GM21717 (cell line): ENCODE data around the gene NFATC2.
A peak's percentile ranks its signal among the peaks of the same experiment; 100 is the strongest.

Experiments
- ATAC-seq: cut with Tn5 transposase; IDR thresholded peaks from one replicate; pipeline ENCODE4 v1.9.1; 2021; ENCODE audit warnings: mild to moderate bottlenecking, moderate library complexity; ENCODE audit not compliant: unreplicated experiment

The NFATC2 gene

GRCh38 chr20:51420805-51421204, 121.7 kb downstream of the NFATC2 start:
- no peak for ATAC-seq

GRCh38 chr20:51420111-51420510, 122.4 kb downstream of the NFATC2 start:
- no peak for ATAC-seq

GRCh38 chr20:51419646-51420045, 122.9 kb downstream of the NFATC2 start:
- no peak for ATAC-seq

- no peak for ATAC-seq
These were observed 123.3 kb downstream of the NFATC2 start for GRCh38 chr20:51419231-51419630.

GRCh38 chr20:51418137-51418529, 124.4 kb downstream of the NFATC2 start:
- ATAC-seq: no peak

GRCh38 chr20:51417250-51418136, 125.0 kb downstream of the NFATC2 start:
- no peak for ATAC-seq

- ATAC-seq: no peak
These were observed 125.8 kb downstream of the NFATC2 start for GRCh38 chr20:51416532-51417249.

GRCh38 chr20:51413857-51414256, 128.7 kb downstream of the NFATC2 start:
- peak; percentile 45 for ATAC-seq

- ATAC-seq: no peak
These were observed 129.5 kb downstream of the NFATC2 start for GRCh38 chr20:51412951-51413481.

GRCh38 chr20:51412333-51412871, 130.1 kb downstream of the NFATC2 start:
- ATAC-seq: no peak

GRCh38 chr20:51411870-51412269, 130.6 kb downstream of the NFATC2 start:
- no peak for ATAC-seq

- no peak for ATAC-seq
These were observed 131.8 kb downstream of the NFATC2 start for GRCh38 chr20:51410586-51411325.

GRCh38 chr20:51409192-51409880, 133.2 kb downstream of the NFATC2 start:
- no peak for ATAC-seq

GRCh38 chr20:51404297-51405060, 138.0 kb downstream of the NFATC2 start:
- ATAC-seq: peak; percentile 75

- ATAC-seq: no peak
These were observed 138.9 kb downstream of the NFATC2 start for GRCh38 chr20:51403466-51404220.

- no peak for ATAC-seq
These were observed 140.3 kb downstream of the NFATC2 start for GRCh38 chr20:51402201-51402600.

GRCh38 chr20:51401496-51401895, 141.0 kb downstream of the NFATC2 start:
- no peak for ATAC-seq

- ATAC-seq: peak; percentile 66
These were observed 142.2 kb downstream of the NFATC2 start for GRCh38 chr20:51400051-51400926.
